AG04450 (cell line): Measurements from ENCODE around the gene FAR2. TPM values are rescaled to one million over a fixed set of nuclear protein-coding genes. Genes with fewer than 3 reads are reported as not detected.
A peak's percentile ranks its signal among the peaks of the same experiment; 100 is the strongest.

Experiments
- CTCF ChIA-PET: fragments of 300-600, 350-600 bp; formaldehyde crosslinking; extraction: SDS; loops from one replicate; lab custom pipeline; 2022; ENCODE audit warnings: antibody characterized with exemption, inconsistent platforms; lab: Charles Lee
- POLR2A ChIA-PET: fragments of 350-600 bp; formaldehyde crosslinking; extraction: SDS; loops from one replicate; lab custom pipeline; 2021; ENCODE audit warnings: antibody characterized with exemption, inconsistent platforms; lab: Yijun Ruan, JAX
- DNase-seq: peaks from one replicate; pipeline ENCODE4 v3.0.0-alpha.2; 2011; ENCODE audit warnings: low read depth, low spot score
- H3K27ac ChIP-seq: one replicate; pipeline ENCODE4 v1.5.1; 2012; ENCODE audit warnings: low read depth, low read length, control low read depth
- H3K27me3 ChIP-seq: one replicate; pipeline ENCODE4 v1.6.0; 2012; ENCODE audit warnings: low read length; ENCODE audit not compliant: control insufficient read depth, insufficient read depth
- H3K4me3 ChIP-seq: 2 replicates; pipeline ENCODE4 v1.5.1; 2011; ENCODE audit warnings: mild to moderate bottlenecking, low read depth, low read length, control low read depth
- H3K9me3 ChIP-seq: 2 replicates; pipeline ENCODE4 v1.5.1; 2012; ENCODE audit warnings: low read length; ENCODE audit not compliant: control insufficient read depth, insufficient read depth
- CTCF ChIP-seq: IDR thresholded peaks from 2 replicates; pipeline ENCODE4 v1.5.1; 2011; ENCODE audit warnings: low read depth, low read length, control low read depth, inconsistent platforms
- polyA plus RNA-seq: library from polyadenylated mRNA; depleted of rRNA; stranded (reverse); fragments of >200 nt; gene quantifications from 2 replicates; pipeline ENCODE4 v1.2.3, GENCODE V29; 2011

FAR2 gene
- polyA plus RNA-seq, 1 experiment = 3.4 TPM

- H3K9me3 ChIP-seq = no peaks in the 10 kb centered on the region
- no peak overlapping the region for H3K27ac ChIP-seq
- no peak for DNase-seq
- no peak for TF ChIP-seq CTCF
- H3K4me3 ChIP-seq = no peak overlapping the region
- H3K27me3 ChIP-seq = no peaks in the 10 kb centered on the region
- POLR2A ChIA-PET = no interaction called here
- CTCF ChIA-PET = no interaction called here
These were observed 90.3 kb downstream of the FAR2 start for GRCh38 chr12:29239336-29239735.

DNA sequence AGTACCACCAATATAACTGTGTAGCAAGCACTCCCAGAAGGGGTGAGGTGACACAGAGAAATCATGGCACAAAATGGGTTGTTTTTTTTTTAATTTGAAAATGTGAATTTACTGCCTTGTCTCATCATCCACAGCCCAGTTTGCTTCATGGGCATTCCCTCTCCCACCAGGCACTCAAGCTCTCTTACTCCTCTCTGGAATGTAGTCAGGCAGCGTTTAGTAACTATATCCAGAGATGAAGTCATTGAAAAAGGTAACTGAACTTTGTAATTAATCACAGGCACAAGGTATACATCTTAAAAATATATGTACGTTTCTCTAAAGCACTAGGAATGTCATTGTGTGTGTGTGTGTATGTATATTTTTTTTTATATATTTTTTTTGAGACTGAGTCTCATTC, 91.4 kb downstream of the FAR2 start:
- no peak overlapping the region for H3K4me3 ChIP-seq
- no peak overlapping the region for H3K27ac ChIP-seq
- H3K9me3 ChIP-seq = no peaks in the 10 kb centered on the region
- POLR2A ChIA-PET = no interaction called here
- no peak for DNase-seq
- H3K27me3 ChIP-seq = no peaks in the 10 kb centered on the region
- CTCF ChIA-PET = no interaction called here
- TF ChIP-seq CTCF = no peak

GRCh38 chr12:29241821-29242591, 92.9 kb downstream of the FAR2 start:
- peak; percentile 15 for DNase-seq
- TF ChIP-seq CTCF = no peak
- H3K27me3 ChIP-seq = no peaks in the 10 kb centered on the region
- H3K27ac ChIP-seq = no peak overlapping the region
- ChIA-PET POLR2A (no interaction called here), CTCF (no interaction called here)
- no peak overlapping the region for H3K4me3 ChIP-seq
- no peaks in the 10 kb centered on the region for H3K9me3 ChIP-seq

- ChIA-PET POLR2A (no interaction called here), CTCF (no interaction called here)
- H3K27ac ChIP-seq = no peak overlapping the region
- H3K4me3 ChIP-seq = no peak overlapping the region
- DNase-seq = no peak
- TF ChIP-seq CTCF = no peak
- no peaks in the 10 kb centered on the region for H3K9me3 ChIP-seq
- H3K27me3 ChIP-seq = no peaks in the 10 kb centered on the region
These were observed 93.9 kb downstream of the FAR2 start for GRCh38 chr12:29242921-29243431.

DNA sequence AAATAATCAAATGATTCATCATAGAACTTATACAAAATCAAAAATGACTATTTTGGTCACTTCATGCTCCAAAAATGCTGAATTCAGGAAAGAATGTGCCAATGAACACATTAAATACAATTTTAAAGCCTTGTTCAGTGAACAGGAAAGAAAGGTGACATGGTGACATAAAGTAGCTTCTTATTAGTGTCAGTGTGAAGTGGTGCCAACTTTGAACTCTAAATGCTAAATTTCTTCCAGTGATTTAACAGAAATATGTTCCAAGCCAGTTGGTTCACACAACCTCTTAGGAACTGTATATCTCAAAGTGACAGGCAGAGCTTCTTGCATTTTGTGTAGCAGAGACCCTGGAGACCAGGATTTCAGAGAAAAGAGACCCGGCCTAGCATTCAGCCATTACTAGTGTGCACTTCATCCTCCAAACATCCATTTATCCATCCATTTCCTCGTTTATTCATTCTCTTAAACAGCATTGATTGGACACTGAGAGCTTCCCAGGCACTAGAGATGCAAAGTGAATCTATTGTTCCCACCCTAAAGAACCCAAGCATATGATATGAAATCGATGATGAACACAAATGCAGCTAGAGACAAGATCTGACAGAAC, 95.2 kb downstream of the FAR2 start:
- POLR2A ChIA-PET = no interaction called here
- CTCF ChIA-PET = no interaction called here

More for the DNA sequence above, 95.2 kb downstream of the FAR2 start:
- DNase-seq = no peak
- no peaks in the 10 kb centered on the region for H3K9me3 ChIP-seq
- H3K27me3 ChIP-seq = no peaks in the 10 kb centered on the region
- no peak for TF ChIP-seq CTCF
- H3K4me3 ChIP-seq = no peak overlapping the region
- no peak overlapping the region for H3K27ac ChIP-seq
